Activated CD4-positive, alpha-beta T cell treated with anti-CD3 and anti-CD28 coated beads, Interleukin-2, amount 10 ng/mL, durations not matched to agents 7 days and 5 days (primary cell): ENCODE data around the gene ARHGAP33. TPM values are rescaled to one million over a fixed set of nuclear protein-coding genes. Genes with fewer than 3 reads are reported as not detected.
"Not testable (repeated sequence)": the region's sequence is repeated elsewhere in the genome, so short reads cannot be mapped to it uniquely, and the experiment has no call there.

Experiments used
- CTCF ChIA-PET: fragments of 350-600 bp; sonication (Branson Sonifier 250); formaldehyde crosslinking; loops from one replicate; lab custom pipeline; 2021; ENCODE audit warnings: antibody characterized with exemption; lab: Charles Lee
- POLR2A ChIA-PET: fragments of 350-600 bp; sonication (Branson Sonifier 250); formaldehyde crosslinking; loops from one replicate; lab custom pipeline; 2021; ENCODE audit warnings: antibody characterized with exemption; lab: Charles Lee
- DNase-seq: peaks from one replicate; pipeline ENCODE4 v3.0.0-alpha.2; 2020
- H3K27ac Mint-ChIP-seq: one replicate; pipeline ENCODE4 v1.8.0; 2021; ENCODE audit warnings: mild to moderate bottlenecking, moderate library complexity, mixed read lengths
- H3K27me3 Mint-ChIP-seq: one replicate; pipeline ENCODE4 v1.8.0; 2021; ENCODE audit warnings: mixed read lengths
- H3K36me3 Mint-ChIP-seq: one replicate; pipeline ENCODE4 v1.8.0; 2021; ENCODE audit warnings: low read depth, mixed read lengths
- H3K4me1 Mint-ChIP-seq: one replicate; pipeline ENCODE4 v1.8.0; 2021; ENCODE audit warnings: mixed read lengths
- H3K4me3 Mint-ChIP-seq: one replicate; pipeline ENCODE4 v1.8.0; 2021; ENCODE audit warnings: mild to moderate bottlenecking, moderate library complexity, mixed read lengths
- H3K9me3 Mint-ChIP-seq: one replicate; pipeline ENCODE4 v1.8.0; 2021; ENCODE audit warnings: mixed read lengths
- total RNA-seq, 2 experiments: library from RNA; stranded (reverse); gene quantifications; one replicate each; pipeline ENCODE4 v1.2.3, GENCODE V29; 2021

ARHGAP33 gene
- total RNA-seq, 2 experiments from 2014 or later, result 91.3 to 101 TPM

GRCh38 chr19:35764432-35765315, 10.7 kb upstream of the ARHGAP33 start:
- peaks cover 5% of the 10 kb centered on the region for H3K4me1 Mint-ChIP-seq
- no peak overlapping the region for H3K4me3 Mint-ChIP-seq
- H3K27ac Mint-ChIP-seq, result no peak overlapping the region
- POLR2A ChIA-PET, result interaction anchor here (0.5 kb wide), 1 partner anchor 119 kb away, joined by 3 read pairs; no protein-coding TSS in a partner anchor
- CTCF ChIA-PET, result interaction anchor here (0.6 to 1.1 kb wide), 4 partner anchors 15 to 200 kb away, joined by 3 to 4 read pairs (median 3); no protein-coding TSS in a partner anchor
- H3K36me3 Mint-ChIP-seq, result peaks cover 28% of the 10 kb centered on the region
- no peaks in the 10 kb centered on the region for H3K9me3 Mint-ChIP-seq
- no peaks in the 10 kb centered on the region for H3K27me3 Mint-ChIP-seq
- no peak for DNase-seq

DNA sequence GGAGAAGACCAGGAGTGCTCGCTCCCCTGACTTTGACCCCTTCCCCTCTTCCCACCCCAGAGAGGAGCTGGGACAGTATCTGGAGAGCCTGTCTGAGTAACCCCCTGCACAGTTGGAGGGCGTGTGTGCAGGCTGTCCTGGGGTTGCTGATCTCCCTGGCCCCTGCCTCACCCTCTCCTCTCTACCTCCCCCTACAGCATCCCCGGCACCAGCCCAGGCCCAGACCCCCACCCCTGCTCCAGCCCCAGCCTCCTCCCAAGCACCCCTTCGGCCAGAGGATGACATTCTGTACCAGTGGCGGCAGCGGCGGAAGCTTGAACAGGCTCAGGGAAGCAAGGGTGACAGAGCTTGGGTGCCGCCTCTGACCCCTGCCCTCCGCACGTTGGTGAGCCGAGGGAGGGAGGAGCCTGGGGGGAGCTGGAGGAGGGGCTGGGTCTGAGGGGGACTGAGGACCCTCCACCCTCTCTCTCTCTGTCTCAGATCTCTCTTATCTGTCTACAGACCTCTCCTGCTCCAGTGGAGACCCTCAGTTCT, 8.7 kb upstream of the ARHGAP33 start:
- no peak overlapping the region for H3K27ac Mint-ChIP-seq
- peaks cover 19% of the 10 kb centered on the region for H3K36me3 Mint-ChIP-seq
- H3K4me1 Mint-ChIP-seq, result peaks cover 2% of the 10 kb centered on the region
- ChIA-PET POLR2A (no interaction called here), CTCF (no interaction called here)
- H3K27me3 Mint-ChIP-seq, result no peaks in the 10 kb centered on the region
- no peaks in the 10 kb centered on the region for H3K9me3 Mint-ChIP-seq
- DNase-seq, result no peak
- H3K4me3 Mint-ChIP-seq, result no peak overlapping the region

DNA sequence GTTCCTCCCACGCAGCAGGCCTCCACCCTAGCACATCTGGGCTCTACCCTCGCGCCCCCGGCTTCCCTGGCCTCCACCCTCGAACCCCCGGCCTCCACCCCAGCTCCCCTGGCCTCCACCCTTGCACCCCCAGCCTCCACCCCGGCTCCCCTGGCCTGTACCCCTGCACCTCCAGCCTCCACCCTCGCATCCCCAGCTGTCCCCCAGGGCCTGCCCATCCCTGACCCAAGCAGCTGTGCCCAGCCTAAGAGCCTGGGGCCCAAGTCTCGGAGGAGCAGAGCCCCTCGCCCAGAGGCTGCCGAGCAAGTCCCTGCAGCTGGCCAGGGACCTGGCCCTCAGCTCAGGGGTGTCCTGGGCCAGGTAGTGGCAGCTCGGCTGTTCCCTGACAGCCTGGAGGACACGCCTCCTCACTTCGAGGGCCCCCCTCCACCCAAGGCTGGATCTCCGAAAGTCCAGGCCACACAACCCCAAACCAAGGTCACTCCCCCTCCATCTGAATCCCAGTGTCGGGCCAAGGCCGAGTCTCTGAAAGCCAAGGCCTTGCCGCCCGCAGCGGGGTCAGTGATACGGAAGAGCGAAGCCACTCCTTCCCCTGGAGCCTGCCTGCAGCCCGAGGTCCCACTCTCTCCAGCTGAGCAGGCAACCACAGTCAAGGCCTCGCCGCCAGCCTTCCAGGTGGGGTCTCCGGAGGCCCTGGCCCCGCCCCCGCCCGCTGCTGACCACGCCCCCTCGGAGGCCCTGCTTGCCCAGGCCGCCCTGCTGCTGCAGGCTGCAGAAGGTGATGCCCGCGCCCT, 7.9 kb upstream of the ARHGAP33 start:
- Mint-ChIP-seq H3K4me1 (peaks cover 2% of the 10 kb centered on the region), H3K4me3 (no peak overlapping the region), H3K27ac (no peak overlapping the region), H3K36me3 (peaks cover 14% of the 10 kb centered on the region), H3K27me3 (no peaks in the 10 kb centered on the region), H3K9me3 (no peaks in the 10 kb centered on the region)
- no peak for DNase-seq
- POLR2A ChIA-PET, result no interaction called here
- CTCF ChIA-PET, result no interaction called here

DNA sequence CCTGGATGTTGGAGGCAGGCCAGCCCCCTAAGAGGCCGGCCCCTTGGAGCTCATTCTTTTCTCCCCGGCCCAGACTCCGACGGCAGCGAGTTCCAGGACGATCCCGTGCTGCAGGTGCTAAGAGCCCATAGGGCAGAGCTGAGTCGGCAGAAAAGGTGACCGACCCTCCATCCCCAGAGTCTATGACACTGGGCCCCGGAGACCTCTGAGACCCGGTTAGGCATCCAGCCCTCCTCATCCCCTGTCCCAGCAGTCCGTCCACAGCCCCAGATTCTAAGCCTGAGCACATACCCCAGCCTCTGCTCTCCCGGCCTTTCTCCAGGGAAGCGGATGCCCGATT, 7.3 kb upstream of the ARHGAP33 start:
- Mint-ChIP-seq H3K27me3 (no peaks in the 10 kb centered on the region), H3K9me3 (no peaks in the 10 kb centered on the region), H3K27ac (no peak overlapping the region), H3K36me3 (peaks cover 14% of the 10 kb centered on the region), H3K4me1 (peaks cover 2% of the 10 kb centered on the region), H3K4me3 (no peak overlapping the region)
- POLR2A ChIA-PET, result no interaction called here
- CTCF ChIA-PET, result no interaction called here
- DNase-seq, result no peak

GRCh38 chr19:35772362-35772761, 3.0 kb upstream of the ARHGAP33 start:
- POLR2A ChIA-PET, H3K4me3 Mint-ChIP-seq, H3K9me3 Mint-ChIP-seq, H3K27ac Mint-ChIP-seq, DNase-seq, H3K27me3 Mint-ChIP-seq: not testable (repeated sequence)
- peaks cover 26% of the 10 kb centered on the region for H3K4me1 Mint-ChIP-seq
- CTCF ChIA-PET, result interaction anchor here (0.7 to 0.9 kb wide), 3 partner anchors 10 to 37 kb away, joined by 3 read pairs; no protein-coding TSS in a partner anchor
- peaks cover 10% of the 10 kb centered on the region for H3K36me3 Mint-ChIP-seq

- no peak for DNase-seq
- H3K4me3 Mint-ChIP-seq, result no peak overlapping the region
- H3K9me3 Mint-ChIP-seq, result no peaks in the 10 kb centered on the region
- no peak overlapping the region for H3K27ac Mint-ChIP-seq
- ChIA-PET CTCF (interaction anchor here (0.7 to 0.9 kb wide), 3 partner anchors 11 to 36 kb away, joined by 3 read pairs; no protein-coding TSS in a partner anchor), POLR2A (no interaction called here)
- H3K4me1 Mint-ChIP-seq, result peaks cover 26% of the 10 kb centered on the region
- H3K27me3 Mint-ChIP-seq, result no peaks in the 10 kb centered on the region
- H3K36me3 Mint-ChIP-seq, result peaks cover 8% of the 10 kb centered on the region
Measured at GRCh38 chr19:35773020-35773806, 2.2 kb upstream of the ARHGAP33 start.

DNA sequence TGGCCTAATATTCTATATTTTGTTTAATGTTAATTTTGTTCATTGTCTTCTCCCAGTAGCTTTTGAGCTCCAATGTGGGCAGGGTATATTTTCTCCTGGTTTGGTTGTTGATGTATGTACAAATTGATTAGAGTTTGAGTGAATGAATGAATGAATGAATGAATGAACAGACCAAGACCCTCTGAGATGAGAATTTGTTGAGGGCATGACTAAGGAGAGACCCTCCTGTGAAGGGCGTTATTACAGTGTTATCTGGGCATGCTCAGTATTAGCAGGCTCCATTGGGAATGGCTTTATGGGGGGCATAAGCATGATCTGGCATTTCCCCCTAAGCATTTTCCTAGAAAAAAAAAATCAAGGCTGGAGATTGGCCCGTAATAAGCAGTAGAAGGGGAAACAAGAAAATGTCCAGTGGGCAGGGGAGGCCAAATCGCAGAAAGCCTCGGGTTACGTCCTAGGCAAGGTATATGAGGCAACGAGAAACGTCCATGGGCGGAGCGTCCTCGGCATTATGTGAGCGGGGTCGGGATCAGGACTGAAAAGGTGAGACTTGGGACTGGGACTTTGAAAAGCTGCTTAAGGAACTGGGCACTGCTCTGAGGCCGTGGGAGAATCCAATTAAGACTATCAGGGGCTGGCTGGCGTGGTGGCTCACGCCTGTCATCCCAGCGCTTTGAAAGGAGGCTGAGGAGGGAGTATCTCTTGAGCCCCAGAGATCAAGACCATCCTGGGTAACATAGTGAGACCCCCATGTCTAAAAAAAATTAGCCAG, 904 bp upstream of the ARHGAP33 start:
- H3K9me3 Mint-ChIP-seq, result no peaks in the 10 kb centered on the region
- H3K4me3 Mint-ChIP-seq, result peak overlapping the region; percentile 71
- CTCF ChIA-PET, result no interaction called here
- peaks cover 32% of the 10 kb centered on the region for H3K4me1 Mint-ChIP-seq
- H3K27ac Mint-ChIP-seq, result no peak overlapping the region
- peaks cover 12% of the 10 kb centered on the region for H3K36me3 Mint-ChIP-seq
- DNase-seq, result no peak
- POLR2A ChIA-PET, result no interaction called here
- no peaks in the 10 kb centered on the region for H3K27me3 Mint-ChIP-seq

DNA sequence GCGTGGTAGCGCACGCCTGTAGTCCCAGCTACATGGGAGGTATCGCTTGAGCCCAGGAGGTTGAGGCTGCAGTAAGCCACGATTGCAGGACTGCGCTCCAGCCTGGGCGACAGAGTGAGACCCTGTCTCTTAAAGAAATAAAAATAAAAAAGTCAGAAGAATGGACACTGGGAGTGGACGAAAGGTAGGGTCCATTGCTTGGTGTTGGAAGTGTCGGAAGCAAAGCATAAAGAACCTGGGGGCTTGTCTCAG, 392 bp upstream of the ARHGAP33 start:
- peak overlapping the region; percentile 65 for H3K27ac Mint-ChIP-seq
- POLR2A ChIA-PET, result no interaction called here
- H3K4me1 Mint-ChIP-seq, result peaks cover 32% of the 10 kb centered on the region
- no peaks in the 10 kb centered on the region for H3K9me3 Mint-ChIP-seq
- H3K27me3 Mint-ChIP-seq, result no peaks in the 10 kb centered on the region
- CTCF ChIA-PET, result no interaction called here
- peak overlapping the region; percentile 71 for H3K4me3 Mint-ChIP-seq
- DNase-seq, result no peak
- H3K36me3 Mint-ChIP-seq, result peaks cover 16% of the 10 kb centered on the region

DNA sequence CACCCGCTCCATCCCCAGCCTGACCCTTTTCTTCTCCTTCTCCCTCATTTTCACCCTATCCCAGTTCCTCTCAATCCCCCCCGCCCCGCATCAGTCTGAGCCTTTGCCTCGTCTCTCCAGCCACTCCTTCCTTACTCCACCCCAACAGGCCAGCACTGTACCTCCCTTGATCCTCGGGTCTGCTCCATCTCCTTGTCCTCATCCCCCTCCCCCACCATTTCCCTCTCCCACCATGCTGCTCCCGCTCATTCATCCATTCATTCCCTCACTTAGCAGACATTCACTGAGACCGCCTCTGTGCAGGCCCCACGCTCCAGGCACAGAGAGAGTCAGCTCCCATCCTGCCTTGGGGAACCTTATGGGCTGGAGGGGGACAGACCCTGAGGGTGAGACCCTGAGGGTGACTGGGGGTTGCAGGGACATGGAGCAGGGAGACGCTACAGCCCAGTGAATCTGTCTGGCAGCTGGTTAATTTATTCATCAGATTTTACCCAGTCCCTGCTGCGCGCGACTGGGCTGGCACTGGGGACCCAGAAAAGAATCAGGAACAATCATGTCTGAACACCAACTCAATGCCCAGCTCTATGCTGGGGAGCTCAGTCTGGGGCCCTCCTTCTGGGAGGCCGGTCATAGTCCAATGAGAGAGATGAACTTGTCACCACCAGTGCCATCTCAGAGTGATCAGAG, 881 bp downstream of the ARHGAP33 start:
- POLR2A ChIA-PET, result no interaction called here
- Mint-ChIP-seq H3K36me3 (peaks cover 17% of the 10 kb centered on the region), H3K27ac (peak overlapping the region; percentile 80), H3K4me3 (peak overlapping the region; percentile 82), H3K4me1 (peaks cover 31% of the 10 kb centered on the region), H3K27me3 (no peaks in the 10 kb centered on the region), H3K9me3 (no peaks in the 10 kb centered on the region)
- CTCF ChIA-PET, result interaction anchor here (1.1 to 1.5 kb wide), 2 partner anchors 28 to 32 kb away, joined by 3 to 4 read pairs; partner anchors contain the start of gene LIN37
- DNase-seq, result no peak

DNA sequence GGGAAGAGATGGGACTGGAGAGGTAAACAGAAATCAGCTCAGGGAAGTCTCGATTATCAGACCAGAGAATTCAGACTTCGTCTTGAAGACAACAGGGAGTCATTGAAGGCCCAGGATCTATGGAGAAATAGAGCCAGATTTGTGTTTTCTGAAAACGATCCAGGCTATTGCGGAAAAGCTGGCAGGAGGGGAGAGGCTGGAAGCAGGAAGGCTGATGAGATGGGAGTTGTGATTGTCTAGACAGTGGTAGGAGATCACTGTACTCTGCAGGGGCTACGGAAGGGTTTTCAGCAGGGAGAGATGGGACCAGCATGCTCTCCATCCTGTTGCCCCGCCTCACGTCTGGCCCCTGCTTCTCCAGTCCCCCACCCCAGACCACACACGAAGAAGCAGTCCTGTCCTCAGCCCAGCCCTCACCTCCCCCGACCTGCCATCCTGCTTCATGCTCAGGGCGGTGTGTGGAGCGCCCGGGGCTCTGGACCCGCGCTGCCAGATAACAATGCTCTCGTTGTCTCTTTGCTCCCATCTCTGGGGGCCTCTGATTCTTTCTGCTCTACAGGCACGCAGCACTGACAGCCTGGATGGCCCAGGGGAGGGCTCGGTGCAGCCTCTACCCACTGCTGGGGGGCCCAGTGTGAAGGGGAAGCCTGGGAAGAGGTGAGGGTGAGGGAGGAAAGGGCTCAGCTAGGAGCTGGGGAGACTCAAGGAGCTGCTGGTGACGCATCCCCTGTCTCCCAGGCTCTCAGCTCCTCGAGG, 1.9 kb downstream of the ARHGAP33 start:
- Mint-ChIP-seq H3K9me3 (no peaks in the 10 kb centered on the region), H3K4me1 (peaks cover 31% of the 10 kb centered on the region), H3K4me3 (peak overlapping the region; percentile 82), H3K27me3 (no peaks in the 10 kb centered on the region), H3K36me3 (peaks cover 24% of the 10 kb centered on the region), H3K27ac (no peak overlapping the region)
- POLR2A ChIA-PET, result no interaction called here
- no peak for DNase-seq
- CTCF ChIA-PET, result interaction anchor here (1.1 to 1.5 kb wide), 3 partner anchors 15 to 33 kb away, joined by 3 to 4 read pairs (median 3); partner anchors contain the start of gene LIN37

- Mint-ChIP-seq H3K9me3 (no peaks in the 10 kb centered on the region), H3K27me3 (no peaks in the 10 kb centered on the region), H3K36me3 (peaks cover 28% of the 10 kb centered on the region), H3K4me3 (no peak overlapping the region), H3K4me1 (peaks cover 31% of the 10 kb centered on the region), H3K27ac (no peak overlapping the region)
- DNase-seq, result no peak
- POLR2A ChIA-PET, result no interaction called here
- CTCF ChIA-PET, result interaction anchor here (1.1 to 1.5 kb wide), 2 partner anchors 15 to 30 kb away, joined by 3 to 4 read pairs; partner anchors contain the start of gene LIN37
Measured at GRCh38 chr19:35777961-35778360, 2.6 kb downstream of the ARHGAP33 start.
